ENCODE results near the gene DHX38. TPM values are rescaled to one million over a fixed set of nuclear protein-coding genes. Genes with fewer than 3 reads are reported as not detected.

The DHX38 gene
- total and polyA plus RNA-seq, 2 of the 13 experiments (the other 11 are each of a cell fraction or from before 2014, with no cell fraction given), result 54.4 to 85.9 TPM

GRCh38 chr16:72123426-72123825 lies 29.8 kb downstream of the DHX38 start:
- Histone ChIP-seq H3K9ac (ENCODE audit: insufficient read depth, low read depth, low read length) (no peak overlapping the region), H3K4me2 (ENCODE audit: low read depth, low read length) (no peak overlapping the region), H3K36me3 (replicated peaks in 1 of 2; ENCODE audit: control insufficient read depth in 1 of 2, insufficient read depth in 2 of 2, low read length in 2 of 2) (no peaks in the 10 kb centered on the region; a peak in 1 of 5 replicates), H3K27me3 (ENCODE audit: control insufficient read depth in 1 of 2, insufficient read depth in 2 of 2, low read length in 2 of 2) (no peaks in the 10 kb centered on the region), H3K9me3 (ENCODE audit: low read length) (no peaks in the 10 kb centered on the region), H3K27ac (ENCODE audit: extremely low read length, insufficient read depth, low read length) (no peak overlapping the region), H3K4me1 (ENCODE audit: insufficient read depth, low read length) (peaks cover 26% of the 10 kb centered on the region), H3K79me2 (ENCODE audit: insufficient read depth, low read length) (no peaks in the 10 kb centered on the region), H4K20me1 (ENCODE audit: insufficient read depth, low read length) (no peaks in the 10 kb centered on the region), H3K4me3 (replicated peaks in 1 of 3; ENCODE audit: insufficient read depth in 1 of 3, low read depth in 2 of 3, low read length in 3 of 3) (no peak overlapping the region), H2AFZ (ENCODE audit: low read length) (no peak overlapping the region)
- in situ Hi-C loops (cut with HindIII; ENCODE audit: extremely low pct_ligation_motif_present, low pct_unique_long_range_greater_than_20kb), result no loop called here
- BruUV-seq (replicated peaks), result no TSS peak
- POLR2A ChIA-PET, result no interaction called here
- CTCF ChIA-PET (ENCODE audit: low intra/inter-chr PET ratio, low total read pairs), result interaction anchor here (2.3 kb wide), 1 partner anchor 26 kb away, joined by 27 read pairs; no protein-coding TSS in a partner anchor
- no peak for FAIRE-seq
- intact Hi-C loops (cut with micrococcal nuclease; ENCODE audit: unreplicated experiment), result no loop called here
- no peak for DNase-seq (ENCODE audit: low spot score)
- 68% methylated on average over 8 of the region's 8 CpGs for WGBS (ENCODE audit: low lambda C conversion rate)
- ATAC-seq, result no peak
- TF ChIP-seq RBM39 (IDR thresholded peaks at IDR 0.05; ENCODE audit: low read depth, low read length, poor library complexity, severe bottlenecking) (no peak), REXO4 (CRISPR knock-in tag; IDR thresholded peaks at IDR 0.05; ENCODE audit: borderline replicate concordance) (no peak), KAT8 (CRISPR knock-in tag; IDR thresholded peaks at IDR 0.05) (no peak), ZNF3 (CRISPR knock-in tag; IDR thresholded peaks at IDR 0.05) (no peak), ZNF547 (CRISPR knock-in tag; IDR thresholded peaks at IDR 0.05) (no peak), POLR2G (IDR thresholded peaks at IDR 0.05; ENCODE audit: low read depth, low read length) (no peak), CBX2 (IDR thresholded peaks at IDR 0.05; ENCODE audit: low read depth, low read length) (no peak), CBX2 (CRISPR knock-in tag; IDR thresholded peaks at IDR 0.05; ENCODE audit: low read depth) (no peak), SETDB1 (CRISPR knock-in tag; IDR thresholded peaks at IDR 0.05; ENCODE audit: borderline replicate concordance) (no peak), SNAPC2 (CRISPR knock-in tag; IDR thresholded peaks at IDR 0.05) (no peak), TFDP2 (CRISPR knock-in tag; IDR thresholded peaks at IDR 0.05) (no peak), HDAC2 (CRISPR knock-in tag; IDR thresholded peaks at IDR 0.05) (no peak), SRSF4 (IDR thresholded peaks at IDR 0.05; ENCODE audit: low read depth, low read length, poor library complexity, severe bottlenecking) (no peak), ZNF703 (CRISPR knock-in tag; IDR thresholded peaks at IDR 0.05; ENCODE audit: borderline replicate concordance) (no peak), GLMP (CRISPR knock-in tag; IDR thresholded peaks at IDR 0.05; ENCODE audit: borderline replicate concordance) (no peak)
